Left renal cortex interstitium (tissue), 4 donors: Measurements from ENCODE around the gene SAMM50. TPM values are rescaled to one million over a fixed set of nuclear protein-coding genes. Genes with fewer than 3 reads are reported as not detected.

ENCODE experiments used
- DNase-seq, 4 donors: peaks; one replicate each; pipeline ENCODE4 v3.0.0-alpha.2; 2013; ENCODE audit warnings: low read depth in 4 of 4, low spot score in 2 of 4, missing footprints in 1 of 4
- polyA plus RNA-seq, 4 donors: library from polyadenylated mRNA; unstranded; fragments of 120-200 nt; gene quantifications; one replicate each; pipeline ENCODE4 v1.2.1, GENCODE V29; 2013; ENCODE audit not compliant: insufficient read length in 4 of 4

Gene SAMM50
- polyA plus RNA-seq, 4 donors = 65.2 to 67.5 (median 66.5) TPM

GRCh38 chr22:43945632-43946383 is 9.4 kb upstream of the SAMM50 start:
- no peak for DNase-seq

DNA sequence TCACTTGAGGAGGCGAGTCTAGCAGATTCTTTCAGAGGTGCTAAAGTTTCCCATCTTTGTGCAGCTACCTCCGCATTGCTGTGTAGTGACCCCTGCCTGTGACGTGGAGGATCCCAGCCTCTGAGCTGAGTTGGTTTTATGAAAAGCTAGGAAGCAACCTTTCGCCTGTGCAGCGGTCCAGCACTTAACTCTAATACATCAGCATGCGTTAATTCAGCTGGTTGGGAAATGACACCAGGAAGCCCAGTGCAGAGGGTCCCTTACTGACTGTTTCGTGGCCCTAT is 8.9 kb upstream of the SAMM50 start:
- DNase-seq = no peak

DNA sequence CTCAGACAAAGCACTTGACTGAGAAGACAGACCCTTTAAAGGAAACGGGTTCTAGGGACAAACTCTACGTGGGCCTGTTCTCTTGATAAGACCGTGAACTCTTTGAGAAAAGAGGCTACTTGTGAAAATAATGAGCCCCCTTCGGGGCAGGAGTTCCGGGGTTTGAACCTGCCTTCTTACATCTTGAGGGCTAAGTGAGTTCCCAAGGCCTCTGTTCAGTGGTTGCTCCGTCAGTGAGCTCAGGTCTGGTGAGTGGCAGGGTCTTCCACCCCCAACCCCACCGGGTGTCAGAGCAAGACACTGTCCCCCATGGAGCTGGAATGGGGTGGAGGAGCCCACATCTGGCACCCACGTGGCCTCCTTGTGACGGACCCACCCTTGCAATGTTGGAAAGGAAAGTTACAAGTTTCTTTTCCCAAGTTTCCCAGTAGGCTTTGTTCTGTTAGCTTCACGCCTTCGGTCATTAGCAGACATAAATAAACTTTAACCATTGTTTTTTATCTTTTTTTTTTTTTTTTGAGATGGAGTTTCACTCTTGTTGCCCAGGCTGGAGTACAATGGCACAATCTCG is 6.3 kb upstream of the SAMM50 start:
- no peak for DNase-seq

DNA sequence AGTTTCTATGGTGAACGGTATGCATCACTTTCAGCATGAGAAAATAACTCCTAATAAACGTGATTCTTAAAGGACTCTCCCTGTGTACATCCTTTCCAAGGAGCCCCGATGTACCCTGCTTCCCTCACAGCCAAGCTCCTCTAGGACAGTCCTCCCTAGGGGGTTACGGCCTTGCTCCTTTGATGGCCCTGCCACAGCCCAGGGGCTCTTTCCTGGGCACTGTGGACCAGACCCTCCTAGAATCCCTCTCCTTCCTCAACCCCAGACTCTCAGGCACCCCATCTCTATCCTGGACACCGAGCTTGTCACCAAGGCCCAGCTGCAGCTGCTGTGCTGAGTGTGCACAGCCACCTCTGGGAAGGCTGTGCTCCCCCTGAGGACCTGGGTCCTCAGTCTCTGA is 3.9 kb upstream of the SAMM50 start:
- DNase-seq = no peak

DNA sequence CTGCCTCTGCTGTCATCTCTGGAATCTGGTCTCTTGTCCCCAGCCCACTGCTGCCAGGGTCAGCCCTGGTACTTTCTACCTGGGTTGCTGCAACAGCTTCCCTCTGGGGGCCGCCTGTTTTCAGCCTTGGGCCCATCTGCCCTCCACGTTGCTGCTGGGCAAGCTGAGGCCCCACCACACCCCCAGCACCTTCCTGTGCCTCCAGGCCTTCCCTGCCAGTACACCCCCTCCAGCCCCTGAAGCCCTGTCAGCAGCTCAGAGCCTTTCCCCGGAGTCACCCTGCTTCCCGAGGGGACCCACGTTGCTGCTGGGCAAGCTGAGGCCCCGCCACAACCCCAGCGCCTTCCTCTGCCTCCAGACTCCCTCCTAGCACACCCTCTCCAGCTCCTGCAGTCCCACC is 3.3 kb upstream of the SAMM50 start:
- DNase-seq = no peak

DNA sequence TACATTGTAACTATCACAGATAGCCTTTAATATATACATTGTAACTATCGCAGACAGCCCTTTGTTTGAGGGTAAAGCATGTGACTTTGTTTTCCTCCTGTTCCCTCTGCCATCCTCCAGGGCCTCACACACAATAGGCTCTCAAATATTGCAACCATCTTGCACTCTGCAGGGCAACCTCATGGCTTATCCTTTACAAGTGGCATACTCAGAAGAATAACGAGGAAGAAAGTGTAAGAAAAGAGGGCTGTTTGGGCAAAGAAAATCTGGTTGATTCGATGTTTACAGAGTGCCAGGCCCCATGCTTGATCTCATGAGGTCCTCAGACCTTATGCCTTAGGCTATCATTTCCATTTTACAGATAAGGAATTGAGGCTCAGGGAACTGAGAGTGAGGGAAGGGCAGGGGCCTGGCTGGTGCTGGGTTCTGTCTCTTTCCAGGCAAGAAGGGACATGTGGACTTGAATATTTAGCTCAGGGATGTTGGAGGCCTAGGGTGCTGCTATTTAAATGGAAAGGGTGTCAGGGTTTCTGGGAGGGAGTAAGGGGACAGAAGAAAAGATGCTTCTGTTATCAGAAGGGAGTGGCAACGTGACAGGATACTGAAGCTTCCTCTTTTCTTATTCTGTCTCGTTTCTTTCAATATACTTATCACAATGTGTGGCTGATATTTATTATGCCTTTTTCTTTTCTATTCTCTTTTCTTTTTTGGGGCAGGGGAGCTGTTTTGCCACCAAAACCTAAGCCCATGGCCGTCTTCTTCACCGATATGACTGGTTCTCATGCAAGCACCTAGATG is 1.1 kb upstream of the SAMM50 start:
- DNase-seq = no peak

GRCh38 chr22:43955883-43956782 is 891 bp downstream of the SAMM50 start:
- DNase-seq = no peak

- DNase-seq = no peak
Observed at GRCh38 chr22:43956805-43957463, 1.7 kb downstream of the SAMM50 start.

- DNase-seq = no peak
Observed at GRCh38 chr22:43957871-43958270, 2.6 kb downstream of the SAMM50 start.

GRCh38 chr22:43964314-43964857 is 9.1 kb downstream of the SAMM50 start:
- DNase-seq = no peak

GRCh38 chr22:43967069-43967468 is 11.8 kb downstream of the SAMM50 start:
- no peak for DNase-seq

DNA sequence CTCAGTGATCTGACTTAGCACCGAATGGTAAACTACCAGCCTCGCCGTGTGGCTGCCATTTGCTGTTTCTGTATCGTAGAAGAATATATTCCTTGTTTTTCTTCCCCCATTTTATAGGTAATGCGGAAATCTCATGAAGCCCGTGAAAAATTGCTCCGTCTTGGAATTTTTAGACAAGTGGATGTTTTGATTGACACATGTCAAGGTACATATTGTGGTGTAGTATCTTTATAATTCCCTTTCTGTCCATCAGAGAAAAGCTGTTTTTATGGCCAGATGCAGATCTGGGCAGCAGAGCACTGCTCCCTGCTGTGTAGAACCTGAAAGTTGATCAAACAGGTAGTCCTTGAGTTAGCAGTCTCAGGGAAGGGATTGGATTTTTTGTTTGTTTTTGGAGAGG is 13.4 kb downstream of the SAMM50 start:
- no peak for DNase-seq

- DNase-seq = no peak
Observed at GRCh38 chr22:43969021-43969878, 14.0 kb downstream of the SAMM50 start.

- no peak for DNase-seq
Observed at GRCh38 chr22:43969989-43970755, 14.9 kb downstream of the SAMM50 start.

DNA sequence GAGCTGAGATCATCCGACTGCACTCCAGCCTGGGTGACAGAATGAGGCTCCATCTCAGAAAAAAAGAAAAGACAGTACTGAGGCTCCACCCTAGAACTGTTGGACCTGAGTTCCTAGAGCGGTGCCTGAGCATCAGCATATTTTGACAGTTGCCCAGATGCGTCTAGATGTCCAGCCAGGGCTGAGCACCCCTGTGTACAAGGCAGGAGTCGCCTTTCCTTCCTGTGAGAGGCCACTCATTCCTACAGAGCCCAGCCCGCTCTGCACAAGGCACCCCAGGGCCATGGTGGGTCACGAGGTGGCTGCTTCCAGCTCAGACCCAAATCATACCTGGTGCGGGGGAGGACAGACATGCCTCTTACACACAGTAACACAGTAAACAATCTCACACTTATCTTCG is 15.9 kb downstream of the SAMM50 start:
- no peak for DNase-seq

DNA sequence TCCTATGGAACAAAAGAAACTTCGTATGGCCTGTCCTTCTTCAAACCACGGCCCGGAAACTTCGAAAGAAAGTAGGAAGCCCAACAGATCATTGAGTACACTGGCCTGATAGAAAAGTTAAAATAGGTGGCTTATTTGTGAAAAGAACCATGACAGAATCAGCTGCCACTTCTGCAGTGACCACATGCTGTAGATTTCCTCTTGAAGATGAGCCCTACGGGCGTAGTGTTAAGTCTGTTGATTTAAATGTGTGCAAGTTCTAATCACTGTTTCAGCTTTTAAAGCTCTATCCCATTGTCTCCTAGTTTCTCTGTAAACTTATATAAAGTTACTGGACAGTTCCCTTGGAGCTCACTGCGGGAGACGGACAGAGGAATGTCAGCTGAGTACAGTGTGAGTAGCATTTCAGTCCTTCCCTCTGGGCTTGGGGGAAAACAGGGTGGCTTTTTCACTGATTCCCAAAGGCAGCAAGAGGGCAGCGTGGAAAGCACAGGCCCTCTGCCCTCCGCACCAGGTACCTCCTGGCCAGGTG is 17.8 kb downstream of the SAMM50 start:
- no peak for DNase-seq

- DNase-seq = no peak
Observed at GRCh38 chr22:43974028-43974545, 18.8 kb downstream of the SAMM50 start.

GRCh38 chr22:43975041-43975440 is 19.8 kb downstream of the SAMM50 start:
- no peak for DNase-seq
